HG03097 (cell line): Measurements from ENCODE around the gene SYNE1.

ENCODE experiments used
- ATAC-seq: cut with Tn5 transposase; IDR thresholded peaks from one replicate; pipeline ENCODE4 v1.9.1; 2021; ENCODE audit not compliant: unreplicated experiment, low FRiP score

The SYNE1 gene

GRCh38 chr6:152250127-152250526, 387.0 kb downstream of the SYNE1 start:
- no peak for ATAC-seq

- ATAC-seq, result no peak
Measured at GRCh38 chr6:152248980-152249379, 388.2 kb downstream of the SYNE1 start.

GRCh38 chr6:152246554-152247337, 390.4 kb downstream of the SYNE1 start:
- no peak for ATAC-seq

GRCh38 chr6:152244998-152245630, 392.0 kb downstream of the SYNE1 start:
- ATAC-seq, result no peak

- ATAC-seq, result no peak
Measured at GRCh38 chr6:152241013-152241766, 396.0 kb downstream of the SYNE1 start.

GRCh38 chr6:152240436-152240835, 396.7 kb downstream of the SYNE1 start:
- ATAC-seq, result no peak

- no peak for ATAC-seq
Measured at GRCh38 chr6:152236370-152237097, 400.6 kb downstream of the SYNE1 start.

- ATAC-seq, result no peak
Measured at GRCh38 chr6:152233547-152234320, 403.4 kb downstream of the SYNE1 start.

GRCh38 chr6:152232501-152233151, 404.5 kb downstream of the SYNE1 start:
- ATAC-seq, result no peak

- no peak for ATAC-seq
Measured at GRCh38 chr6:152229330-152229729, 407.8 kb downstream of the SYNE1 start.

GRCh38 chr6:152226119-152226518, 411.0 kb downstream of the SYNE1 start:
- ATAC-seq, result no peak

- ATAC-seq, result no peak
Measured at GRCh38 chr6:152225241-152225934, 411.8 kb downstream of the SYNE1 start.

GRCh38 chr6:152223636-152224035, 413.5 kb downstream of the SYNE1 start:
- ATAC-seq, result no peak

GRCh38 chr6:152221806-152222628, 415.1 kb downstream of the SYNE1 start:
- ATAC-seq, result no peak

GRCh38 chr6:152220786-152221185, 416.4 kb downstream of the SYNE1 start:
- ATAC-seq, result no peak

- no peak for ATAC-seq
Measured at GRCh38 chr6:152218887-152219286, 418.3 kb downstream of the SYNE1 start.

- ATAC-seq, result no peak
Measured at GRCh38 chr6:152212437-152212836, 424.7 kb downstream of the SYNE1 start.

GRCh38 chr6:152209211-152209610, 428.0 kb downstream of the SYNE1 start:
- ATAC-seq, result no peak
